Sigmoid colon (tissue), 4 donors: ENCODE results near the gene IFITM10.

Experiments used
- EP300 ChIP-seq, 4 donors: sonication (generic); formaldehyde crosslinking; IDR thresholded peaks; one replicate each; pipeline ENCODE4 v1.6.1; 2017; ENCODE audit warnings: antibody characterized with exemption in 4 of 4
- POLR2A ChIP-seq, 2 donors: fragments of 450-650 bp; IDR thresholded peaks; one replicate each; pipeline ENCODE4 v1.6.1; 2016; ENCODE audit warnings: antibody characterized with exemption in 2 of 2, mild to moderate bottlenecking in 2 of 2, moderate library complexity in 2 of 2
- TF ChIP-seq, protein P1 (sequence below), 4 experiments: fragments of 450-650 bp in 3 of 4; fragments of 200-600 bp in 1 of 4; IDR thresholded peaks; one replicate each; pipeline ENCODE4 v1.5.1; 2016 to 2019; ENCODE audit warnings: antibody characterized with exemption in 4 of 4, mild to moderate bottlenecking in 3 of 4, moderate library complexity in 2 of 4

DNA sequence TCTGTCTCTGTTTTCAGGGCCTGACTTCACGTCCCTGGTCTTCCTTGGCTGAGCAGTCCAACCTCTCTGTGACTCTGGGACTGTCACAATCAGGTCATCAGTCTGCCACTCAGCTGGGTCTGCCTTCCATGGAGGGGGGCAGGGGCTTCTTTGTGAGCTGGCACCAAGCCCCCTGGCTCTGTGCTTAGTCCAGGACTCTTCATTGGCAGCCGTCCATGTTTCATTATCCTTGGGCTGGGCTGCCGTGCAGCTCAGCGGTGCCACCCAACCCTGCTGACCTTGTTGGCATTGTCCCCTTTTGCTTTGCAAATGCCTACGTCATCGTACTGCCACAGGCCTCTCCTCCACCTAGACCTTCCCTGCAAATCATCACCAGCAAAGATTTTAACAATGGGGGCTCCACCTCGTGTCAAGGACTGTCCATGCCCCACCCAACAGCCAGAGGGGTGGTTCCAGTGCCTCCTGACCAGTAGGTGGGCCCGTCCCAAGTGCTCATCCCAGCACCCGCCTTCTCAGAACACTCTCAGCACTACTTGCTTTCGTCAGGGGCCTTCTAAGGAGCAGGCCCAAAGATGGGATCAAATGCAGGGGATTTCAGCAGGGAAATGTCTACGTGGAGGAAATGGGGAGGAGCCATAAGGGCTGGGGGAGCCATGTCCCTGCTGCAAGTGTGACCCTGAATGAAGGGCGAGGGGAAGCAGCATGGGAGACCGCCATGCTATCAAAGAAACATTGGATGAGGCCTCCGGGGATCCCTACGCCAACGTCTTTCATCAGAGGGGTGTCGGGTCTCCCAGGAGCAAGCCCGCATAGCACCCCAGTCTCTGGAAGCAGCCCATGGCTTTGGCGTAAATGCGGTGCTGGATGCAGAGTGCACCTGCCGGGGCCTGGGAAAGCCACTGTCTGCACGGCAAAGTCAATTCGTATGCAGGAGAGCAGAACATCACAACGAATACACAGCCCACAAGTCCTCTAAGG is 35.2 kb downstream of the IFITM10 start:
- TF ChIP-seq, protein P1, sequence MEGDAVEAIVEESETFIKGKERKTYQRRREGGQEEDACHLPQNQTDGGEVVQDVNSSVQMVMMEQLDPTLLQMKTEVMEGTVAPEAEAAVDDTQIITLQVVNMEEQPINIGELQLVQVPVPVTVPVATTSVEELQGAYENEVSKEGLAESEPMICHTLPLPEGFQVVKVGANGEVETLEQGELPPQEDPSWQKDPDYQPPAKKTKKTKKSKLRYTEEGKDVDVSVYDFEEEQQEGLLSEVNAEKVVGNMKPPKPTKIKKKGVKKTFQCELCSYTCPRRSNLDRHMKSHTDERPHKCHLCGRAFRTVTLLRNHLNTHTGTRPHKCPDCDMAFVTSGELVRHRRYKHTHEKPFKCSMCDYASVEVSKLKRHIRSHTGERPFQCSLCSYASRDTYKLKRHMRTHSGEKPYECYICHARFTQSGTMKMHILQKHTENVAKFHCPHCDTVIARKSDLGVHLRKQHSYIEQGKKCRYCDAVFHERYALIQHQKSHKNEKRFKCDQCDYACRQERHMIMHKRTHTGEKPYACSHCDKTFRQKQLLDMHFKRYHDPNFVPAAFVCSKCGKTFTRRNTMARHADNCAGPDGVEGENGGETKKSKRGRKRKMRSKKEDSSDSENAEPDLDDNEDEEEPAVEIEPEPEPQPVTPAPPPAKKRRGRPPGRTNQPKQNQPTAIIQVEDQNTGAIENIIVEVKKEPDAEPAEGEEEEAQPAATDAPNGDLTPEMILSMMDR (IDR thresholded peaks at IDR 0.05): no peak
- TF ChIP-seq POLR2A (IDR thresholded peaks at IDR 0.05) (no peak), EP300 (IDR thresholded peaks at IDR 0.05) (no peak)
